A549 (cell line): ENCODE measurements around the gene SLC8A1. TPM values are rescaled to one million over a fixed set of nuclear protein-coding genes. Genes with fewer than 3 reads are reported as not detected.

Source experiments
- ATAC-seq, 2 experiments: fragments of 200-7000 bp in 1 of 2; fragments of >200 bp in 1 of 2; cut with Nextera tagmentation in 1 of 2; cut with Tn5 transposase in 1 of 2; 3 replicates each; pipeline versions ENCODE4 v1.8.0 to v1.9.1; 2018 to 2020; ENCODE audit warnings: mild to moderate bottlenecking in 1 of 2, moderate library complexity in 1 of 2
- CTCF ChIA-PET: fragments of 300-600 bp; sonication (Branson Sonifier 250); formaldehyde crosslinking; extraction: SDS; loops from one replicate; lab custom pipeline; 2021; ENCODE audit warnings: antibody characterized with exemption, inconsistent platforms; lab: Yijun Ruan, JAX
- POLR2A ChIA-PET: fragments of 350-600 bp; formaldehyde crosslinking; extraction: SDS; loops from one replicate; lab custom pipeline; 2021; ENCODE audit warnings: antibody characterized with exemption, inconsistent platforms; lab: Yijun Ruan, JAX
- DNase-seq, 2 experiments: peaks; one replicate each; pipeline versions ENCODE4 v3.0.0 to v3.0.0-alpha.2; 2011 to 2016; ENCODE audit warnings: low read depth in 1 of 2, low spot score in 1 of 2
- FAIRE-seq: peaks from 2 replicates; lab custom pipeline; 2011; peaks lifted over from hg19 to GRCh38; lab: Jason Lieb, UNC
- H3K27ac ChIP-seq, 2 experiments: fragments of >200 bp; sonication (Bioruptor Twin); formaldehyde crosslinking; 3 replicates each; pipeline ENCODE4 v1.5.1; 2016 to 2017
- H3K4me1 ChIP-seq: fragments of >200 bp; sonication (Bioruptor Twin); formaldehyde crosslinking; 3 replicates; pipeline ENCODE4 v1.6.1; 2016
- H3K4me2 ChIP-seq: fragments of >200 bp; sonication (Bioruptor Twin); formaldehyde crosslinking; 3 replicates; pipeline ENCODE4 v1.6.1; 2016
- H3K4me3 ChIP-seq: fragments of >200 bp; sonication (Bioruptor Twin); formaldehyde crosslinking; 3 replicates; pipeline ENCODE4 v1.5.1; 2016
- H3K9me3 ChIP-seq: fragments of >200 bp; sonication (Bioruptor Twin); formaldehyde crosslinking; 3 replicates; pipeline ENCODE4 v1.6.1; 2016
- CBX8 ChIP-seq: fragments of 200-600 bp; sonication (generic); IDR thresholded peaks from 2 replicates; pipeline ENCODE4 v1.6.1; 2016
- CEBPB ChIP-seq, 2 experiments: fragments of >200 bp in 1 of 2; sonication (Bioruptor Twin) in 1 of 2; formaldehyde crosslinking in 1 of 2; IDR thresholded peaks; 2 replicates each; pipeline ENCODE4 v1.6.1; 2012 to 2016
- CHD2 ChIP-seq: fragments of 150-350 bp; IDR thresholded peaks from 2 replicates; pipeline ENCODE4 v1.6.1; 2014; ENCODE audit warnings: low read length; ENCODE audit not compliant: partially characterized antibody
- CHD4 ChIP-seq: fragments of 200-600 bp; sonication (generic); IDR thresholded peaks from 2 replicates; pipeline ENCODE4 v1.6.1; 2016; ENCODE audit warnings: antibody characterized with exemption, mild to moderate bottlenecking, borderline replicate concordance
- EHF ChIP-seq: fragments of 250-450 bp; sonication (Bioruptor Pico); IDR thresholded peaks from 2 replicates; pipeline ENCODE4 v1.5.0; 2020; ENCODE audit warnings: mild to moderate bottlenecking
- EHMT2 ChIP-seq: fragments of 200-600 bp; sonication (generic); IDR thresholded peaks from 2 replicates; pipeline ENCODE4 v1.6.1; 2016; ENCODE audit warnings: antibody characterized with exemption, low read depth, mild to moderate bottlenecking, moderate library complexity
- FOSB ChIP-seq: fragments of 250-450 bp; sonication (Bioruptor Pico); IDR thresholded peaks from 2 replicates; pipeline ENCODE4 v1.5.0; 2020; ENCODE audit warnings: mild to moderate bottlenecking, moderate library complexity
- HEYL ChIP-seq: fragments of 250-450 bp; sonication (Bioruptor Pico); IDR thresholded peaks from 2 replicates; pipeline ENCODE4 v1.8.0; 2021; ENCODE audit warnings: mild to moderate bottlenecking, moderate library complexity
- HOXA7 ChIP-seq: fragments of 250-450 bp; sonication (Bioruptor Pico); IDR thresholded peaks from 2 replicates; pipeline ENCODE4 v1.5.0; 2020; ENCODE audit warnings: mild to moderate bottlenecking, moderate library complexity
- HOXB5 ChIP-seq: fragments of 250-450 bp; sonication (Bioruptor Pico); IDR thresholded peaks from 2 replicates; pipeline ENCODE4 v1.5.0; 2020; ENCODE audit warnings: mild to moderate bottlenecking, moderate library complexity
- KDM1A ChIP-seq: fragments of 200-600 bp; sonication (generic); IDR thresholded peaks from 2 replicates; pipeline ENCODE4 v1.6.1; 2016; ENCODE audit warnings: low read depth, mild to moderate bottlenecking
- MAFK ChIP-seq: fragments of 450-650 bp; IDR thresholded peaks from 2 replicates; pipeline ENCODE4 v1.6.1; 2014; ENCODE audit not compliant: partially characterized antibody
- MAZ ChIP-seq: fragments of 150-350 bp; IDR thresholded peaks from 2 replicates; pipeline ENCODE4 v1.6.1; 2014; ENCODE audit warnings: antibody characterized with exemption, low read depth, low read length, borderline replicate concordance
- PHF8 ChIP-seq: fragments of 200-600 bp; sonication (generic); IDR thresholded peaks from 2 replicates; pipeline ENCODE4 v1.6.1; 2016; ENCODE audit warnings: low read depth, mild to moderate bottlenecking, antibody characterized with exemption, moderate library complexity, borderline replicate concordance
- POLR2A ChIP-seq: IDR thresholded peaks from 2 replicates; pipeline ENCODE4 v1.6.1; 2012; ENCODE audit warnings: mild to moderate bottlenecking, low read length
- POLR2AphosphoS2 ChIP-seq: conservative IDR thresholded peaks from 2 replicates; pipeline ENCODE4 v1.6.1; 2012; ENCODE audit warnings: low read length, improper control_type of control experiment, inconsistent platforms
- SMC3 ChIP-seq: fragments of >200 bp; sonication (Bioruptor Twin); formaldehyde crosslinking; IDR thresholded peaks from 3 replicates; pipeline ENCODE4 v1.6.1; 2018; ENCODE audit warnings: inconsistent platforms
- SREBF2 ChIP-seq: fragments of 450-650 bp; IDR thresholded peaks from 2 replicates; pipeline ENCODE4 v1.6.1; 2014; ENCODE audit warnings: mild to moderate bottlenecking, moderate library complexity
- TP53 ChIP-seq: fragments of 250-450 bp; sonication (Bioruptor Pico); IDR thresholded peaks from 2 replicates; pipeline ENCODE4 v1.5.0; 2021; ENCODE audit warnings: mild to moderate bottlenecking, moderate library complexity
- ZFP36 ChIP-seq: fragments of 450-650 bp; IDR thresholded peaks from 2 replicates; pipeline ENCODE4 v1.6.1; 2014; ENCODE audit warnings: borderline replicate concordance; ENCODE audit not compliant: partially characterized antibody
- ZNF302 ChIP-seq: fragments of 250-450 bp; sonication (Bioruptor Pico); IDR thresholded peaks from 2 replicates; pipeline ENCODE4 v1.9.0; 2021; ENCODE audit warnings: inconsistent platforms, mild to moderate bottlenecking, moderate library complexity
- WGBS: methylation state at CpG from one replicate; pipeline ENCODE4 v1.1.6; 2017; ENCODE audit errors: missing lambda C conversion rate; 5-methylcytosine and 5-hydroxymethylcytosine counted together
- polyA plus RNA-seq, 4 experiments: library from polyadenylated mRNA; depleted of rRNA in 3 of 4; stranded (reverse); fragments of >200 nt; fragmentation: RNase III in 1 of 4; extraction: RNeasy Plus Mini Kit Qiagen cat#74134 plus additional on column Dnase treatment in 1 of 4; gene quantifications; 2 replicates in 3 of 4; 3 replicates in 1 of 4; pipeline ENCODE4 v1.2.3, GENCODE V29; 2011 to 2017
- TF ChIP-seq, protein P1 (sequence below): fragments of 150-350 bp; IDR thresholded peaks from 2 replicates; pipeline ENCODE4 v1.6.1; 2014; ENCODE audit warnings: low read depth, mild to moderate bottlenecking, low read length
- TF ChIP-seq, protein P2 (sequence below): fragments of 450-650 bp; IDR thresholded peaks from 2 replicates; pipeline ENCODE4 v1.6.1; 2014; ENCODE audit warnings: antibody characterized with exemption
- TF ChIP-seq, protein P3 (sequence below): IDR thresholded peaks from 2 replicates; pipeline ENCODE4 v1.6.1; 2012; ENCODE audit warnings: low read depth, borderline replicate concordance
- TF ChIP-seq, protein P4 (sequence below): fragments of 200-600 bp; sonication (generic); IDR thresholded peaks from 2 replicates; pipeline ENCODE4 v1.6.1; 2016; ENCODE audit warnings: antibody characterized with exemption, mild to moderate bottlenecking, moderate library complexity

The SLC8A1 gene
- polyA plus RNA-seq, 2 of the 4 experiments (the other 2 are of a cell fraction) = 0.28 to 0.92 TPM

DNA sequence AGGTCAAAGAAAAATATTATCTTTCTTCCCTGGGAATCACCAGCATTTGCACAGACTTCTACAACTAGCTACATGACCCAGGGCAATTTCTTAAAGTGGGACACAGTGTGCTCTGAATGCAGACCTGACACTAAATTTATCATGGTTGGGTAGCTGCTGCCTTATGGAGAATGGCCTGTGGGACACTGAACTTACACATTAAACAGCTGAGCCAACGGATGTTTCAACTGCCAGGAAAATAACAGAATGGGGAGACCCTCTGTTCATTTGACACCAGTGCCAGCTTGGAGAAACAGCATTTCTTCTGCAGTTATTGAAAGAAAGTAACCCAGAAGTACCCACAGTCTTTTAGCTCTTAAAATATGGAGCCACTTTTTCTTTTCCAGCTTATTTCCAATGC is 54.1 kb downstream of the SLC8A1 start:
- ChIA-PET CTCF (no interaction called here), POLR2A (no interaction called here)
- H3K4me2 ChIP-seq = no peak overlapping the region
- H3K27ac ChIP-seq = no peak overlapping the region
- WGBS = 92% methylated on average over 1 of the region's 1 CpG
- peaks cover 10% of the 10 kb centered on the region for H3K4me1 ChIP-seq
- DNase-seq = no peak
- TF ChIP-seq SMC3 (no peak), CHD4 (no peak), HEYL (CRISPR knock-in tag) (no peak), ZNF302 (CRISPR knock-in tag) (no peak), HOXA7 (no peak), TP53 (CRISPR knock-in tag) (no peak), PHF8 (no peak), EHF (CRISPR knock-in tag) (no peak), ZFP36 (no peak), KDM1A (no peak), FOSB (no peak), POLR2AphosphoS2 (no peak), EHMT2 (no peak)
- TF ChIP-seq, protein P1, sequence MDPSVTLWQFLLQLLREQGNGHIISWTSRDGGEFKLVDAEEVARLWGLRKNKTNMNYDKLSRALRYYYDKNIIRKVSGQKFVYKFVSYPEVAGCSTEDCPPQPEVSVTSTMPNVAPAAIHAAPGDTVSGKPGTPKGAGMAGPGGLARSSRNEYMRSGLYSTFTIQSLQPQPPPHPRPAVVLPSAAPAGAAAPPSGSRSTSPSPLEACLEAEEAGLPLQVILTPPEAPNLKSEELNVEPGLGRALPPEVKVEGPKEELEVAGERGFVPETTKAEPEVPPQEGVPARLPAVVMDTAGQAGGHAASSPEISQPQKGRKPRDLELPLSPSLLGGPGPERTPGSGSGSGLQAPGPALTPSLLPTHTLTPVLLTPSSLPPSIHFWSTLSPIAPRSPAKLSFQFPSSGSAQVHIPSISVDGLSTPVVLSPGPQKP = no peak
- TF ChIP-seq, protein P2, sequence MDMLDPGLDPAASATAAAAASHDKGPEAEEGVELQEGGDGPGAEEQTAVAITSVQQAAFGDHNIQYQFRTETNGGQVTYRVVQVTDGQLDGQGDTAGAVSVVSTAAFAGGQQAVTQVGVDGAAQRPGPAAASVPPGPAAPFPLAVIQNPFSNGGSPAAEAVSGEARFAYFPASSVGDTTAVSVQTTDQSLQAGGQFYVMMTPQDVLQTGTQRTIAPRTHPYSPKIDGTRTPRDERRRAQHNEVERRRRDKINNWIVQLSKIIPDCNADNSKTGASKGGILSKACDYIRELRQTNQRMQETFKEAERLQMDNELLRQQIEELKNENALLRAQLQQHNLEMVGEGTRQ = no peak
- H3K4me3 ChIP-seq = no peak overlapping the region
- ATAC-seq = no peak
- FAIRE-seq = no peak
- no peaks in the 10 kb centered on the region for H3K9me3 ChIP-seq

GRCh38 chr2:40396124-40396523 is 55.8 kb downstream of the SLC8A1 start:
- H3K4me1 ChIP-seq = no peaks in the 10 kb centered on the region
- no peak overlapping the region for H3K4me3 ChIP-seq
- POLR2A ChIA-PET = no interaction called here
- ATAC-seq (no peak), DNase-seq (no peak), FAIRE-seq (no peak)
- TF ChIP-seq ZNF302 (CRISPR knock-in tag) (no peak), HEYL (CRISPR knock-in tag) (no peak), TP53 (CRISPR knock-in tag) (no peak), MAFK (no peak), CEBPB (IDR thresholded peaks at IDR 0.05) (no peak), CHD2 (no peak), CBX8 (no peak), SREBF2 (no peak), MAZ (no peak), HOXB5 (no peak), POLR2A (no peak), HOXA7 (no peak)
- TF ChIP-seq, protein P3, sequence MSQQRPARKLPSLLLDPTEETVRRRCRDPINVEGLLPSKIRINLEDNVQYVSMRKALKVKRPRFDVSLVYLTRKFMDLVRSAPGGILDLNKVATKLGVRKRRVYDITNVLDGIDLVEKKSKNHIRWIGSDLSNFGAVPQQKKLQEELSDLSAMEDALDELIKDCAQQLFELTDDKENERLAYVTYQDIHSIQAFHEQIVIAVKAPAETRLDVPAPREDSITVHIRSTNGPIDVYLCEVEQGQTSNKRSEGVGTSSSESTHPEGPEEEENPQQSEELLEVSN = no peak
- TF ChIP-seq, protein P4, sequence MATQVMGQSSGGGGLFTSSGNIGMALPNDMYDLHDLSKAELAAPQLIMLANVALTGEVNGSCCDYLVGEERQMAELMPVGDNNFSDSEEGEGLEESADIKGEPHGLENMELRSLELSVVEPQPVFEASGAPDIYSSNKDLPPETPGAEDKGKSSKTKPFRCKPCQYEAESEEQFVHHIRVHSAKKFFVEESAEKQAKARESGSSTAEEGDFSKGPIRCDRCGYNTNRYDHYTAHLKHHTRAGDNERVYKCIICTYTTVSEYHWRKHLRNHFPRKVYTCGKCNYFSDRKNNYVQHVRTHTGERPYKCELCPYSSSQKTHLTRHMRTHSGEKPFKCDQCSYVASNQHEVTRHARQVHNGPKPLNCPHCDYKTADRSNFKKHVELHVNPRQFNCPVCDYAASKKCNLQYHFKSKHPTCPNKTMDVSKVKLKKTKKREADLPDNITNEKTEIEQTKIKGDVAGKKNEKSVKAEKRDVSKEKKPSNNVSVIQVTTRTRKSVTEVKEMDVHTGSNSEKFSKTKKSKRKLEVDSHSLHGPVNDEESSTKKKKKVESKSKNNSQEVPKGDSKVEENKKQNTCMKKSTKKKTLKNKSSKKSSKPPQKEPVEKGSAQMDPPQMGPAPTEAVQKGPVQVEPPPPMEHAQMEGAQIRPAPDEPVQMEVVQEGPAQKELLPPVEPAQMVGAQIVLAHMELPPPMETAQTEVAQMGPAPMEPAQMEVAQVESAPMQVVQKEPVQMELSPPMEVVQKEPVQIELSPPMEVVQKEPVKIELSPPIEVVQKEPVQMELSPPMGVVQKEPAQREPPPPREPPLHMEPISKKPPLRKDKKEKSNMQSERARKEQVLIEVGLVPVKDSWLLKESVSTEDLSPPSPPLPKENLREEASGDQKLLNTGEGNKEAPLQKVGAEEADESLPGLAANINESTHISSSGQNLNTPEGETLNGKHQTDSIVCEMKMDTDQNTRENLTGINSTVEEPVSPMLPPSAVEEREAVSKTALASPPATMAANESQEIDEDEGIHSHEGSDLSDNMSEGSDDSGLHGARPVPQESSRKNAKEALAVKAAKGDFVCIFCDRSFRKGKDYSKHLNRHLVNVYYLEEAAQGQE = no peak
- no peaks in the 10 kb centered on the region for H3K9me3 ChIP-seq
- CTCF ChIA-PET = no interaction called here
- H3K4me2 ChIP-seq = no peak overlapping the region
- WGBS = 72% methylated on average over 2 of the region's 2 CpGs
- no peak overlapping the region for H3K27ac ChIP-seq
